ENCODE data around the gene STK38.
"Not testable (repeated sequence)": the region's sequence is repeated elsewhere in the genome, so short reads cannot be mapped to it uniquely, and the experiment has no call there.

Gene STK38

GRCh38 chr6:36517408-36517807, 29.9 kb downstream of the STK38 start:
- DNase-seq: no peak

DNA sequence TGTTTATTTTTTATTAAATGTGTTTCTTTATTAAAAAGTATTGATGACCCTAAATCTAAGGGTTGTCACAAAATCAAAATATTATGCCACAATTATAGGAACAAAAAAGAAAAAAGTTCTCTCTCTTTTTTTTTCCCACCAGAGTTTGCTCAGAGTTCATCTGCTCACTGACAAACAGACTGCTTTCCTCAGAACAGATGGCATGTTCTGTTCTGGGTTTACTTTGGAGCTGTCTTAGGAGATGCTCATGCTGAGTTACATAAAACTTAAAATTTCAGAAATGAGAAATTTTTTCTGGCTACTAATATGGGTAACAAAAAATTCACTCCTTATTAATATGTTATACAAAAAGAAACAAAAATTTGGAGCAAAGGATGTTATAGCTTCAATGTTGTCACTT, 30.3 kb downstream of the STK38 start:
- DNase-seq: no peak

GRCh38 chr6:36516559-36516958, 30.7 kb downstream of the STK38 start:
- no peak for DNase-seq

DNA sequence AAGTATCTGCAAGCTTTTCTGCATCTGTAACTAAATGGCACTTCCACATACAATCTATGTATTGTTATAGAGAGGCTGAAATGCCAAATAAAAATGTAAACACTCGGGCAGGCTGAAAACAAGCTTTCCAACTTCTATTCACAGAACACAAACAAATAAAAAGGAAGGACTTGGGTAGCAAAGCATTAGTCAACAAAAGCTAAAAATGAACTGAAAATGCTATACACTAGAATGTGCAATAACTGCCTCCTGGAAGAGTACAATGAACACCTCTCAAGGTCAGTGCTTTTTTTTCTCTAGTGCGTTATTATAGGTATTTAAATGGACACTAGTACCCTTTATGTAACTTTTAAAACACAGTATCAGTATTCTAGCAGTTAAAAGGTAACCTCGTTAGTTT, 31.4 kb downstream of the STK38 start:
- DNase-seq: no peak

DNA sequence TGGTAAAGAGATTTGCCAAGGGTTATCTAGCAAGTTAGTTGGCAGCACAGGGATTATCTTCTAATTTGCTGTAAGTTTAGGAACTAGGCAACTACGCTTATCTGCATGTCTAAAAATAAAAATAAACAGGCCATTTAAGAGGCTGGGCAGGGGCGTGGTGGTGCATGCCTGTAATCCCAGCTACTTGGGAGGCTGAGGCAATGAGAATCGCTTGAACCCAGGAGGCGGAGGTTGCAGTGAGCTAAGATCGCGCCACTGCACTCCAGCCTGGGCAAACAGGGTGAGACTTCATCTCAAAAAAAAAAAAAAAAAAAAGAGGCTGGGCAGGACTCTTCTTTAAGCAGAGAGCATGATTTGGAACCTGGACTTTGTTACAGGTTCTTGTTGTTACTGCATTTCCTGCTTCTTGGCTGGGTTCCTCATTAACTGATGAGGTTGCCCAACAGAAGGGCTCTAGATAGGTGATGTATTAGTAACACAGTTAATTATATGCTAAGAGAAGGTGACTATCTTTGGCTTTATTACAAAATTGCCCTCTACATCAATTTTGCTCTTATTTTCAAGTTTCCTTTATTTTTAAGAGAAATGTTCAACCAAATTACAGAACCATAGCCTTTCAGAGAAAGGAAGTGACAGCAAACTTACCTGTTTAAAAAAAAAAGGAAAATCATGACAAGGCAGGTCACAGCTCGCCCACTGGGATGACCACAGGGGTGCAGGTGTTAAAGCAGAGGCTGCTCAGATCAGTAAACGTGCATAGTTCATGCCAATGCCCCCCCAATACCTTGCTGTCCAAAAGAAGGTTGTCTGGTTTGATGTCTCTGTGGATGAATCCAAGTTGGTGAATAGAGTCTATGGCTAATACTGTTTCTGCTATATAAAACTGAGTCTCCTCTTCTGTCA, 32.5 kb downstream of the STK38 start:
- DNase-seq: no peak

DNA sequence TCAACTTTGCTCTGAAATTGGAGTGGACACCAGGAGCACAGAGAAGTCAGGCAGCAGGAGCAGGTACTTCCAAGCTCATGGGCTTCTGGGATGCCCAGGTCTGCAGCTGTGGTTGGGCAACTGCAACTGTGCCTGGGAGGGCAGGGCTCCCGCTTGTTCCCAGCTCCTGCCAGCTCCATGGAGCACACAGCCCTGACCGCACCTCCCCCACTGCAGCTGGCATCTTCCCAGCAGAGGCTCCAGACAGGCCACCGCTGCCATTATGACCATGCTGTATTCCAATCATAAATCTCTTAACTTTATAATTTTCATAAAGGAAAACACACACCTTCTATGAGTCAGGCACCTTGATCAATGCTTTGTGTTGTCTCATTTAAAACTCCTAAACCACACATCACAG, 36.9 kb downstream of the STK38 start:
- no peak for DNase-seq

GRCh38 chr6:36508532-36508931, 38.7 kb downstream of the STK38 start:
- no peak for DNase-seq

DNA sequence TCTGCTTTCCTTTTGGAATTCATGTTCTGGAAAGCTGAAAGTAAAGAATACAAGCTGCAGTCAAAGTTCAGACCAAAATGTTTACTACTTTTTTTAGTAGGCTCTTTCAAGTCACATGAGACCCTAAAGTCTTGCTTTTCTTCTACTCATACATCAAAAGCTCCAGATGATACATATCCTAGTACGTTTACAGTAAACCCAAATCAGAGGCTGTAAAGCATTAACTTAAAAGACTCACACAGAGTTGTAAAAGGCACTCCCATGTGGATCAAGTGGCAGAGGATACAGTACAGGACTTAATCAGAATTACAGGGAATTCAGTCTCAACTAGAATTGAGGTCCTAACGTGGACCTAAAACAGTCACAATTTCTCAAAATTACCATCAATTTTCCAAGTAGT, 40.7 kb downstream of the STK38 start:
- no peak for DNase-seq

- DNase-seq: no peak
Measured at GRCh38 chr6:36505744-36506534, 41.3 kb downstream of the STK38 start.

GRCh38 chr6:36504982-36505381, 42.3 kb downstream of the STK38 start:
- no peak for DNase-seq

GRCh38 chr6:36504181-36504580, 43.1 kb downstream of the STK38 start:
- DNase-seq: no peak

DNA sequence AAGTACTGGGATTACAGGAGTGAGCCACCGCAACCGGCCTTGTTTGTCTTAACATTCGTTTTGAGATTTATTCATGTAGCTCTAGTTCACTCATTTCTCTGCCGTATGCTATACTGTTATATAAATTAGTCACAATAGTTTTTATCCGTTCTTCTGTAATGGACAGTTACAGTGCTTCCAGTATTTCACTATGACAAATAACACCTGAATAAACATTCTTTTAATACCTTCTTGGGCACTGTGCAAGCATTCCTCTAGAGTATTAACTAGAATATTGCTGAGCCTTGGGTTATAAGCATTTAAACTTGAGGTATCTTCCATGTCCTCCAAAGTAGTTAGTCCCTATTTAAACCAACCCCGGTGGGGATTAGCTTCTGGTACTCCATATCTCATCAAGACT, 45.6 kb downstream of the STK38 start:
- DNase-seq: no peak

GRCh38 chr6:36499918-36500317, 47.4 kb downstream of the STK38 start:
- DNase-seq: no peak

GRCh38 chr6:36495086-36495485, 52.2 kb downstream of the STK38 start:
- no peak for DNase-seq

DNA sequence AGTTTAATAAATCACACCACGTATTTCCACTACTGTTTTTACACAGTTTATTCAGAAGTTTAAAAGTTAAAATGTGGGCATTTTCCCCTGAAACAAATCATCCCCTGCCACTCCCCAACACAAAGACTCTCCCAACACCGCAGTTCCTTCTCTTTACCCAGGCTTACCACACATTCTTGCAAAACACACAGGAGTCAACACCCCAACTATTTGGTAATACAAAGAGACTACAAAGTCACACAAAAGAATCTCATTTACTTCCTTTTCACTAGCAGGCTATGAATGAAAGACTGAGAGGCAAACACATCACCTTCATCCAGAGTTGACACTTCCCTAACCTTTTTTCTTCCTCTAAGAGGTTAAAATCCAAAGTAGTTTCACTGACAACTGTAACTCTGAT, 53.4 kb downstream of the STK38 start:
- no peak for DNase-seq

- no peak for DNase-seq
Measured at GRCh38 chr6:36493319-36493718, 54.0 kb downstream of the STK38 start.

DNA sequence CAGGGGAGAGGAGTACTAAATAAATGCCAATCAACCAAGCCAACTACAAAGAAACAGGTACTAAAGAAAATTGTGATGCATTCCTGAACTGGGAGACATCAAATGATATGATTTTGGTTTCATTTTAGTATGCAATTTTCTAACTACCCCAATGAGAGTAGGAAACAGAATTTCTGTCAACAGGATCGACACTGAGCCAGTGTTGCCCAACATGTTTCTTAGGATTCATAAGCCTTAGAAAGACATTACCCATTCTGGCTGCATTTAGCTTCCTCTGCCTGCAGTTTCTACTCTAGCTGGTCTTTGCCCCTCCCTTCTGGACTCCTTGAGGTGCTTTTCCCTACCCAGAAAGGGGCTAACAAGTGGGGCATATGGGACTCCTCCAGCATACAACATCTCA, 54.7 kb downstream of the STK38 start:
- DNase-seq: no peak

- no peak for DNase-seq
Measured at GRCh38 chr6:36492092-36492491, 55.2 kb downstream of the STK38 start.

DNA sequence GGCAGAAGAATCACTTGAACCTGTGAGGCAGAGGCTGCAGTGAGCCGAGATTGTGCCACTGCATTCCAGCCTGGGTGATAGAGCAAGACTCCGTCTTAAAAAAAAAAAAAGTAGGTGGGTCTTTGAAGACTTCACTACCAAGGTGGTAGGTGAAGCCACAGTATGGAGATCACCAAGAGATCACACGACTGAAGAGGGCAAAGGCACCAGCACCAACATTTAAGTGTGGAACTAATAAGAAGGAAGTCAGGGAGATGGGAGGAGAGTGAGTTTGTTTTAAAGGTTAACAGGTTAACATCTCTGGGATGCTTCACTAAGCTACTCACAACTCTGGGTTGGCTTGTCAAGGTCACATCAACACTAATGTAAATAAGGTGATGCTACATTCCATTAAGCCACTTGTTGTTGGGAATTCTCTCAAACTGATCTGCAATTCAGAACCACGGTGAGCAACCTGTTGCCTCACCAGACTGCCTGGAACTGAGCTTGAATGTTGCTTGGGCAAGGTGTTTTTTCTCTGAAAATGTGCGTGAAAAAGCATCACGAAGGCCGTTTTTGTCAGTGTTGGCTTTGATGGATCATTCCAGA, 55.8 kb downstream of the STK38 start:
- DNase-seq: no peak

DNA sequence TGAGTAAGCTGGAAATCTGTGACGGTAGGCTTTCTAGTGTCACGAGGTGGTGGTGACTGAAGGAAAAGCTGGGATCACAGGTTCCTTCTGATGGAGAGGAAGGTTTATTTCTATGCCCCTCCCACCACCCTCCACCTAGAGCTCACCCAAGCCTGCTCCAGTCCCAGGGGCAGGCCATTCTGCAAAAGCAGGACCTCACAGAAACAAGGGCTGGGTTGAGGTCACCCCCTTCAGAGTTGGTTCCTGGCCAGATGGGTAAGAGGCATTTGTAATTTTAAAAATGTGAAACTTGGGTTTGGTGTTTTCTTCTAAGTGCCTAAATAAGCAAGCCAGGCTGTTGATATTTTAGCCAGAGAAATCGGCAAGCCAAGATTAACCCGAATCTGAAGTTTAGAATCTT, 57.9 kb downstream of the STK38 start:
- DNase-seq: no peak

DNA sequence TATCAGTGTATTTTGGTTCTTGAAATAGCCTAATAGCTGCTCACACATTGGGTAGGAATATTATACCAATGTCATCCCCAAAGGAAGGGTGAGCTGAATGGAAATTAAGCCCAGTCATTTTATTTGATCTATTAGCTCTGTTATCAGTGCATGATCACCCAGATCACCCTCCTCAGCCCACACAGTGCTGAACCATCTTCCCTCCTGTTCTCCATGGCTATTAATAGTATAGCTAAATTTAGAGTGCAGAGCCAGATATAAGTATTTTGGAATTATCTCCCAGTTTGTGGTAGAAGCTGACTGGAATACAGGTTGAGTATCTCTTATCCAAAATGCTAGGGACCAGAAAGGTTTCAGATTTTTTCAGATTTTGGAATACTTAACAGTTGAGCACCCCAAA, 59.1 kb downstream of the STK38 start:
- no peak for DNase-seq

- DNase-seq: no peak
Measured at GRCh38 chr6:36487698-36488097, 59.6 kb downstream of the STK38 start.

GRCh38 chr6:36484736-36485135, 62.5 kb downstream of the STK38 start:
- DNase-seq: no peak

DNA sequence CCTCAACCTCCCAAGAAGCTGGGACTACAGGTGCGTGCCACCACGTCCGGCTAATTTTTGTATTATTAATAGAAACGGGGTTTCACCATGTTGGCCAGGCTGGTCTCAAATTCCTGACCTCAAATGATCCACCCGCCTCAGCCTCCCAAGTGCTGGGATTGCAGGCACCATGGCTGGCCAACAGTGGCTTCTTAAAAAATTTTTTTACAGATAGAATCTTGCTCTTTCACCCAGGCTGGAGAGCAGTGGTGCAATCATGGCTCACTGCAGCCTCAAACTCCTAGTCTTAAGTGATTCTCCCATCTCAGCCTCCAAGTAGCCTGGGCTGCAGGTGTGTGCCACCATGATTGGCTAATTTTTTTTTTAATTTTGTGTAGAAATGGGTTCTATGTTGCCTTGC, 64.0 kb downstream of the STK38 start:
- not testable (repeated sequence) for DNase-seq

Measured in cerebellar nuclear complex (tissue), 1 donor.